PC-9 (cell line): ENCODE data around the gene LMOD3.

Experiments
- CTCF ChIP-seq: fragments of 200-600 bp; sonication (generic); conservative IDR thresholded peaks from 2 replicates; pipeline ENCODE4 v1.6.1; 2017; ENCODE audit warnings: mixed run types, antibody characterized with exemption, mild to moderate bottlenecking, moderate library complexity
- EZH2 ChIP-seq: fragments of 200-600 bp; sonication (generic); IDR thresholded peaks from 2 replicates; pipeline ENCODE4 v1.8.0; 2017; ENCODE audit warnings: antibody characterized with exemption, low read depth

DNA sequence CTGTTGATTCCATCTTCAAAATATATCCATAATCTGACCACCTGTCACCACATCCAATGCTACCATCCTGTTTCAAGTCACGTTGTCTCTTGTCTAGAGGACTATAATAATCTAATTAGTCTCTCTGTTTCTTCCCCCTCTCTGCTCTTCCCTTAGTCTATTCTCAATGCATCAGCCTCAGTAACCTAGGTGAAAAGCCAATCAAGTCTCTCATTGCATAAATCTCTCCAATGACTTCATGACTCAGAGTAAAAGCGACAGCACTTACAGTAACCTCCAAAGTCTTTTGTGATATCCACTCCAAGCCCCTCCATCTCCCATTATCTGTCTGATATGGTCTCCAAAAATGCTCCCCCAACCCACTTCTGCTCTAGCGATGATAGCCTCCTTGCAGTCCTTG lies 49.5 kb downstream of the LMOD3 start:
- TF ChIP-seq CTCF (no peak), EZH2 (no peak)
